Stimulated activated CD8-positive, alpha-beta memory T cell treated with anti-CD3 and anti-CD28 coated beads, Interleukin-15, amount 100 ng/mL, for 1 hour (primary cell): ENCODE data around the gene LGALSL.

ENCODE experiments used
- DNase-seq: peaks from one replicate; pipeline ENCODE4 v3.0.0-alpha.2; 2020; ENCODE audit warnings: low read depth

The LGALSL gene

GRCh38 chr2:64498438-64498837 lies 44.5 kb downstream of the LGALSL start:
- DNase-seq = no peak

- no peak for DNase-seq
Observed at GRCh38 chr2:64500549-64500948, 46.6 kb downstream of the LGALSL start.

- DNase-seq = no peak
Observed at GRCh38 chr2:64501946-64502345, 48.0 kb downstream of the LGALSL start.

GRCh38 chr2:64502860-64503259 lies 48.9 kb downstream of the LGALSL start:
- no peak for DNase-seq

GRCh38 chr2:64504774-64505720 lies 51.1 kb downstream of the LGALSL start:
- no peak for DNase-seq

GRCh38 chr2:64506686-64507085 lies 52.7 kb downstream of the LGALSL start:
- no peak for DNase-seq
